ENCODE results near the gene SPATA31E1.

SPATA31E1 gene

DNA sequence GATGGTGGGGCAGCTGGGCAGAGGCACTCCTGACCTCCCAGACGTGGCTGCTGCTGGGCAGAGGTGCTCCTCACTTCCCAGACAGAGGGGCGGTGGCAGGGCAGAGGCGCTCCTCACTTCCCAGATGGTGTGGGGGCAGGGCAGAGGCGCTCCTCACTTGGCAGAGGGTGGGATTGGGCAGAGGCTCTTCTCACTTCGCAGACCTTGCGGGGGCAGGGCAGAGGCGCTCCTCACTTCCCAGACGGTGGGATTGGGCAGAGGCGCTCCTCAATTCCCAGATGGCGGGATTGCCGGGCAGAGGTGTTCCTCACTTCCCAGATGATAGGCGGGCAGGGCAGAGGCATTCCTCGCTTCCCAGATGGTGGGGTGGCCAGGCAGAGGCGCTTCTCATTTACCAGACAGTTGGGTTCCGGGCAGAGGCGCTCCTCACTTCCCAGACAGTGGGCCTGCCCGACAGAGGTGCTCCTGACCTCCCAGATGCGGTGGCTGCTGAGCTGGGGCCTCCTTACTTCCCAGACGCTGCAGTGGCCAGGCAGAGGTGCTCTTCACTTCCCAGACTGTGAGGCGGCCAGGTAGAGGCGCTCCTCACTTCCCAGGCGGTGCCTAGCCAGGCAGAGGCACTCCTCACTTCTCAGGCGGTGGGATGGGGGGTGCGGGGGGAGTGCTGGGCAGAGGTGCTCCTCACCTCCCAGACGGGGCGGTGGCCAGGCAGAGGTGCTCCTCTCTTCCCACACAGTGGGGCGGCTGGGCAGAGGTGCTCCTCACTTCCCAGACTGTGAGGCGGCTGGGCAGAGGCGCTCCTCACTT, 25.3 kb upstream of the SPATA31E1 start:
- Histone ChIP-seq H3K36me3 (ENCODE audit: insufficient read depth, insufficient read length, low read length) (no peaks in the 10 kb centered on the region), H3K27me3 (ENCODE audit: insufficient read depth, insufficient read length) (no peaks in the 10 kb centered on the region), H3K9me3 (ENCODE audit: insufficient read depth, low read length) (peaks cover 28% of the 10 kb centered on the region; the same call in 1 of the 2 replicates), H3K9ac (ENCODE audit: insufficient read length, low read depth) (no peak overlapping the region), H3K4me1 (ENCODE audit: insufficient read depth, insufficient read length) (no peaks in the 10 kb centered on the region), H3K4me3 (ENCODE audit: insufficient read length, low read depth) (no peak overlapping the region)
- no peak for DNase-seq (ENCODE audit: low read depth, low spot score)
- TF ChIP-seq SUZ12 (IDR thresholded peaks at IDR 0.05; ENCODE audit: extremely low read depth, insufficient read depth, insufficient read length), result no peak
- TF ChIP-seq YY1 (IDR thresholded peaks at IDR 0.05; ENCODE audit: insufficient read depth, insufficient read length), result no peak
- no peak for TF ChIP-seq ZNF274 (IDR thresholded peaks at IDR 0.05; ENCODE audit: low read depth, low read length)

GRCh38 chr9:87857948-87858335, 24.7 kb upstream of the SPATA31E1 start:
- no peaks in the 10 kb centered on the region for H3K27me3 ChIP-seq (ENCODE audit: insufficient read depth, insufficient read length)
- no peak overlapping the region for H3K9ac ChIP-seq (ENCODE audit: insufficient read length, low read depth)
- H3K4me3 ChIP-seq (ENCODE audit: insufficient read length, low read depth), result no peak overlapping the region
- H3K9me3 ChIP-seq (ENCODE audit: insufficient read depth, low read length), result peaks cover 28% of the 10 kb centered on the region; the same call in 1 of the 2 replicates
- H3K36me3 ChIP-seq (ENCODE audit: insufficient read depth, insufficient read length, low read length), result no peaks in the 10 kb centered on the region
- DNase-seq (ENCODE audit: low read depth, low spot score), result no peak
- no peak for TF ChIP-seq SUZ12 (IDR thresholded peaks at IDR 0.05; ENCODE audit: extremely low read depth, insufficient read depth, insufficient read length)
- no peak for TF ChIP-seq YY1 (IDR thresholded peaks at IDR 0.05; ENCODE audit: insufficient read depth, insufficient read length)
- no peak for TF ChIP-seq ZNF274 (IDR thresholded peaks at IDR 0.05; ENCODE audit: low read depth, low read length)
- no peaks in the 10 kb centered on the region for H3K4me1 ChIP-seq (ENCODE audit: insufficient read depth, insufficient read length)

- H3K4me3 ChIP-seq (ENCODE audit: insufficient read length, low read depth), result no peak overlapping the region
- TF ChIP-seq SUZ12 (IDR thresholded peaks at IDR 0.05; ENCODE audit: extremely low read depth, insufficient read depth, insufficient read length) (no peak), ZNF274 (IDR thresholded peaks at IDR 0.05; ENCODE audit: low read depth, low read length) (no peak), YY1 (IDR thresholded peaks at IDR 0.05; ENCODE audit: insufficient read depth, insufficient read length) (no peak)
- DNase-seq (ENCODE audit: low read depth, low spot score), result no peak
- H3K9me3 ChIP-seq (ENCODE audit: insufficient read depth, low read length), result peaks cover 28% of the 10 kb centered on the region; the same call in 1 of the 2 replicates
- no peak overlapping the region for H3K9ac ChIP-seq (ENCODE audit: insufficient read length, low read depth)
- H3K27me3 ChIP-seq (ENCODE audit: insufficient read depth, insufficient read length), result no peaks in the 10 kb centered on the region
- H3K4me1 ChIP-seq (ENCODE audit: insufficient read depth, insufficient read length), result no peaks in the 10 kb centered on the region
- no peaks in the 10 kb centered on the region for H3K36me3 ChIP-seq (ENCODE audit: insufficient read depth, insufficient read length, low read length)
Observed at GRCh38 chr9:87859137-87859536, 23.5 kb upstream of the SPATA31E1 start.

GRCh38 chr9:87859786-87860185, 22.9 kb upstream of the SPATA31E1 start:
- H3K36me3 ChIP-seq (ENCODE audit: insufficient read depth, insufficient read length, low read length), result no peaks in the 10 kb centered on the region
- no peaks in the 10 kb centered on the region for H3K4me1 ChIP-seq (ENCODE audit: insufficient read depth, insufficient read length)
- H3K9me3 ChIP-seq (ENCODE audit: insufficient read depth, low read length), result peaks cover 28% of the 10 kb centered on the region; the same call in 1 of the 2 replicates
- no peak for DNase-seq (ENCODE audit: low read depth, low spot score)
- no peak overlapping the region for H3K9ac ChIP-seq (ENCODE audit: insufficient read length, low read depth)
- no peaks in the 10 kb centered on the region for H3K27me3 ChIP-seq (ENCODE audit: insufficient read depth, insufficient read length)
- H3K4me3 ChIP-seq (ENCODE audit: insufficient read length, low read depth), result no peak overlapping the region
- TF ChIP-seq SUZ12 (IDR thresholded peaks at IDR 0.05; ENCODE audit: extremely low read depth, insufficient read depth, insufficient read length), result no peak
- no peak for TF ChIP-seq ZNF274 (IDR thresholded peaks at IDR 0.05; ENCODE audit: low read depth, low read length)
- no peak for TF ChIP-seq YY1 (IDR thresholded peaks at IDR 0.05; ENCODE audit: insufficient read depth, insufficient read length)

DNA sequence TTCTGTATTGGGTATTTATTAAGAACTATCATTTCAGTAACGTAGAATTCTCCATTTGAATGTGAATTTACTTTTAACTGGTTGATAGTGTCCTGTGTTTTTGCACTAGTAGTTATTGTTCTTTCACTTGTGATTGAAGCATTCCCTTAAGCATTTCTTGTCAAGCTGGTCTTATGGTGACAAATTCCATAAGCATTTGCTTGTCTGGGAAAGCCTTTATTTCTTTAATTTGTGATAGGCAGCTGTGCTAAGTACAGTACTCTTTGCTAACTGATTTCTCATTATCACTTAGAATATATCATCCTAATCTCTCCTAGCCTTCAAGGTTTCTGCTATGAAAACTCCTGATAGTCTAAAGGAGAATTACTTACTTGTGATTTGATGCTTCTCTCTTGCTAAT, 21.3 kb upstream of the SPATA31E1 start:
- no peak overlapping the region for H3K4me3 ChIP-seq (ENCODE audit: insufficient read length, low read depth)
- peaks cover 28% of the 10 kb centered on the region; the same call in 1 of the 2 replicates for H3K9me3 ChIP-seq (ENCODE audit: insufficient read depth, low read length)
- H3K27me3 ChIP-seq (ENCODE audit: insufficient read depth, insufficient read length), result no peaks in the 10 kb centered on the region
- H3K9ac ChIP-seq (ENCODE audit: insufficient read length, low read depth), result no peak overlapping the region
- no peaks in the 10 kb centered on the region for H3K36me3 ChIP-seq (ENCODE audit: insufficient read depth, insufficient read length, low read length)
- no peak for TF ChIP-seq YY1 (IDR thresholded peaks at IDR 0.05; ENCODE audit: insufficient read depth, insufficient read length)
- TF ChIP-seq ZNF274 (IDR thresholded peaks at IDR 0.05; ENCODE audit: low read depth, low read length), result no peak
- TF ChIP-seq SUZ12 (IDR thresholded peaks at IDR 0.05; ENCODE audit: extremely low read depth, insufficient read depth, insufficient read length), result no peak
- DNase-seq (ENCODE audit: low read depth, low spot score), result no peak
- no peaks in the 10 kb centered on the region for H3K4me1 ChIP-seq (ENCODE audit: insufficient read depth, insufficient read length)

- peak; percentile 30 for DNase-seq (ENCODE audit: low read depth, low spot score)
Observed at GRCh38 chr9:87862536-87863268, 20.0 kb upstream of the SPATA31E1 start.

More at GRCh38 chr9:87862536-87863268, 20.0 kb upstream of the SPATA31E1 start:
- no peak for TF ChIP-seq ZNF274 (IDR thresholded peaks at IDR 0.05; ENCODE audit: low read depth, low read length)
- no peak for TF ChIP-seq SUZ12 (IDR thresholded peaks at IDR 0.05; ENCODE audit: extremely low read depth, insufficient read depth, insufficient read length)
- TF ChIP-seq YY1 (IDR thresholded peaks at IDR 0.05; ENCODE audit: insufficient read depth, insufficient read length), result no peak
- no peak overlapping the region for H3K9ac ChIP-seq (ENCODE audit: insufficient read length, low read depth)
- H3K36me3 ChIP-seq (ENCODE audit: insufficient read depth, insufficient read length, low read length), result no peaks in the 10 kb centered on the region
- no peak overlapping the region for H3K4me3 ChIP-seq (ENCODE audit: insufficient read length, low read depth)
- no peaks in the 10 kb centered on the region for H3K27me3 ChIP-seq (ENCODE audit: insufficient read depth, insufficient read length)
- H3K9me3 ChIP-seq (ENCODE audit: insufficient read depth, low read length), result peaks cover 21% of the 10 kb centered on the region; the same call in 1 of the 2 replicates
- no peaks in the 10 kb centered on the region for H3K4me1 ChIP-seq (ENCODE audit: insufficient read depth, insufficient read length)

Data from NT2/D1 (cell line).